Left forelimb (tissue), 1 donor: Measurements from ENCODE around the gene ADAMTS10.
"Not testable (repeated sequence)": the region's sequence is repeated elsewhere in the genome, so short reads cannot be mapped to it uniquely, and the experiment has no call there.

Experiments
- DNase-seq: peaks from one replicate; pipeline ENCODE4 v3.0.0-alpha.2; 2018; ENCODE audit warnings: low spot score

The ADAMTS10 gene

GRCh38 chr19:8592231-8593009 is 18.1 kb downstream of the ADAMTS10 start:
- DNase-seq: peak; percentile 97

GRCh38 chr19:8589177-8589714 is 21.3 kb downstream of the ADAMTS10 start:
- DNase-seq: no peak

GRCh38 chr19:8585894-8586750 is 24.4 kb downstream of the ADAMTS10 start:
- no peak for DNase-seq

- DNase-seq: no peak
Measured at GRCh38 chr19:8584965-8585893, 25.3 kb downstream of the ADAMTS10 start.

GRCh38 chr19:8580710-8581281 is 29.7 kb downstream of the ADAMTS10 start:
- DNase-seq: peak; percentile 89

GRCh38 chr19:8578642-8579265 is 31.8 kb downstream of the ADAMTS10 start:
- peak; percentile 82 for DNase-seq

GRCh38 chr19:8577741-8578140 is 32.8 kb downstream of the ADAMTS10 start:
- DNase-seq: no peak

GRCh38 chr19:8577247-8577646 is 33.3 kb downstream of the ADAMTS10 start, which contains the start of gene MYO1F:
Gene MYO1F, minus strand, starts transcription at chr19:8577442. Its CDS starts 133 bp downstream, at chr19:8577309.
- DNase-seq: no peak

- DNase-seq: no peak
Measured at GRCh38 chr19:8576273-8576993, 34.1 kb downstream of the ADAMTS10 start.

- DNase-seq: no peak
Measured at GRCh38 chr19:8575467-8575997, 35.0 kb downstream of the ADAMTS10 start.

- not testable (repeated sequence) for DNase-seq
Measured at GRCh38 chr19:8574619-8574922, 35.9 kb downstream of the ADAMTS10 start.

GRCh38 chr19:8573316-8573715 is 37.2 kb downstream of the ADAMTS10 start:
- no peak for DNase-seq

- DNase-seq: no peak
Measured at GRCh38 chr19:8571006-8571411, 39.5 kb downstream of the ADAMTS10 start.

GRCh38 chr19:8569066-8569771 is 41.3 kb downstream of the ADAMTS10 start:
- no peak for DNase-seq

GRCh38 chr19:8567522-8568172 is 42.9 kb downstream of the ADAMTS10 start:
- no peak for DNase-seq

GRCh38 chr19:8566855-8567254 is 43.7 kb downstream of the ADAMTS10 start:
- no peak for DNase-seq

GRCh38 chr19:8564866-8565265 is 45.6 kb downstream of the ADAMTS10 start:
- not testable (repeated sequence) for DNase-seq

- no peak for DNase-seq
Measured at GRCh38 chr19:8561075-8561764, 49.3 kb downstream of the ADAMTS10 start.
